GM21717 (cell line): ENCODE results near the gene AGTPBP1.
"Not testable (repeated sequence)": the region's sequence is repeated elsewhere in the genome, so short reads cannot be mapped to it uniquely, and the experiment has no call there.

Experiments
- ATAC-seq: cut with Tn5 transposase; IDR thresholded peaks from one replicate; pipeline ENCODE4 v1.9.1; 2021; ENCODE audit warnings: mild to moderate bottlenecking, moderate library complexity; ENCODE audit not compliant: unreplicated experiment

The AGTPBP1 gene

DNA sequence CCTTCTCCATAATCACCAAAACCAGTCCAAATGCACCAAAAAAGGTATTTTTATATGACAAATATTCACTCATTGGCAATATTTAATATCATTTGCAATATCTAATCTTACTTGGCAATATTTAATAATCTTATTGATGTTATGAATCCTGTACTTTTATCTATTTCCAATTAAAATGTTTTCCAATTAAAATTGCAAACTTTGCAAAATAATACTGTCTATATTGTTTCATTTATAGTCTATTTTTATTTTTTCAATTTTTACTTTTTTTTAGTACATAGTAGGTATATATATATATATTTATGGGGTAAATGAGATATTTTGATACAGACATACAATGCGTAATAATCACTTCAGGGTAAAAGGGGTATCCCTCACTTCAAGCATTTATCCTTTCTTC lies 109.9 kb downstream of the AGTPBP1 start:
- no peak for ATAC-seq

DNA sequence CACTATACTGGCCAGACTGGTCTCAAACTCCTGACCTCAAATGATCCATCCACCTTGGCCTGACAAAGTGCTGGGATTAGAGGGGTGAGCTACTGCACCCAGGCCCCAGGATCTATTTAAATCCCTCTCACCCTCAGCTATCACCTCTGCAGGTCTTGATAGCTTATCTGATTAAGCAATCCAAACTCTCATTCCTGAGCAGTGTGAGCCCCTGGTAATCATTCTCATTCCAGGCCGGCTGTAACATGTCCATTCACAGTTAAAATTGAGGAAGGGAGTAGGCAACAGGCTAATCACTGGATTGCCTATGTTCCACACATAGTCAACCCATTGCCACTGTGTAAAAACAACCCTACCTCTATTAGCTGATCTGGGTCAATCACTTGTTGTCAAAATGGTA lies 111.1 kb downstream of the AGTPBP1 start:
- no peak for ATAC-seq

DNA sequence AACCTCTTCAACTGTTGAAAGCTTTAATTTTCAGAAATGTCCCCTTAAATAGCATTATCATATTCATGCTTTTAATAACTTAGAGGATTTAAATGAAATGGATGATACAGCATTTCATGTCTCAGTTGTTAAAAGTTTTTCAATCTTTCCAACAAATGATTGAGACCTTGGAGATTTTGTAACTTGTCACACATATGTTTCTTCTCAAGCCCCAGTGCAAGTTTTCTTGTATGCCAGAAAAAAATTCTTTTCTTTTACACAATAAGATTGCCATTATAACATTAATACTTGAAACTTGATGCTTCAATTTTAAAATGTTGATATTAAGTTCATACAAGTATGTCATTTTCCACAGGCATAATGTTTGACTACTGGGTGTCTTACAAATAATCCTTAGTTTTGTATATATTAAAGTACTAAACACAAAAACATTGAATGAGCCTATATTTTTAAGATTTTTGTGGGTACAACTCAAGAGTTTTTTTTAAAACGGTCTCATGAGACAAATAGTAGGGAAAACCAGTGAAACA lies 124.5 kb downstream of the AGTPBP1 start:
- ATAC-seq, result no peak

DNA sequence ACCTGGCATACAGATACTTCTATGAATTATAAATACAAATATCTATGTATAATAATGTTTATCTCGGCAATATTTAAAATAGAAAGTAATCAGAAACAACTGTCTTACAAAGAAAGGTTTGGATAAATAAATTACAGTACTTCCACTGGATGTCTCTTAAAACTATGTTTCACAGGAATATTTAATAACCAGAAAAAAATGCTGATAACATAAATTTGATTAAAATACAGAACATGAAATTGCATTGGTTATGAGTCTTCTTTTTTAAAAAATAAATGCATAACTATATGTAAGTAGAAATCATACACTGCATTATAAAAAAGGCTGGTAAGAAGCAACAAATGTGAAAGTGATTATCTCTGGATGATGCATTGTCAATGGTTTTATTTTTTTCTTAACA lies 126.0 kb downstream of the AGTPBP1 start:
- ATAC-seq, result no peak

DNA sequence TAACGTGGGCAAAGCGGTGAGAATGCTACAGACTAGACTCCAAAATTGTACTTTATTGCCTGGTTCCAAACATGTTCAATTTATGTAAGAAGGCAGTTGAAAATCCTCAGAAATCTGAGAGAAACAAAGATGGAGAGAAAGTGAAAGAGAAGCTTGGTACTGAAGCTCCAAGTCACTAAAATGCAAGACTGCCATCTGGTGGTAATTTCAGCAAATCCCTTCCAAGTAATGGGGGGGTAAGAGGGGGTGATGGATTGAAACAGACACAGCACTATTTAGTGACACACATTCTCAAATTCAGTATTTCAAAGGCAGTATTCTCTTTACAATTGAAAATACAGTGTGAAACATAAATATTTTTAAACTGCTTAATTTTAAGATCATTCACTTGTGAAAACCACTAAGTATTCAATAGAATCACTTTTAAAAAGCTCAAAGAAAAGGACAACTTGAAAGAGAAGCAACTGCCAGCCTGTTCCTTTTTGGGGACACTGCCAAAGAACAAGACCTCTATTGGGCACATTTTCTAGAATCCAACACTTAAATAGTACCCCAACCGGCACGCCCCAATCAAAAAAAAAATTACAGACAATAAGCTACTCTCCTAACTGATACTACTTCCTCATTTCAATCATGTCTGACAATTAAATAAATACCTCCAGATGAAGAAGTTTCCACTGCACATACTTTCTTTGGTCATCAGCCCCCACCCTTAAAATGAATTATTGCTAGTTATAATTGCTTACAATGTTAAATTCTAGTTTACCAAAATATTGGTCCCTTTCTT lies 131.5 kb downstream of the AGTPBP1 start:
- peak; percentile 86 for ATAC-seq

DNA sequence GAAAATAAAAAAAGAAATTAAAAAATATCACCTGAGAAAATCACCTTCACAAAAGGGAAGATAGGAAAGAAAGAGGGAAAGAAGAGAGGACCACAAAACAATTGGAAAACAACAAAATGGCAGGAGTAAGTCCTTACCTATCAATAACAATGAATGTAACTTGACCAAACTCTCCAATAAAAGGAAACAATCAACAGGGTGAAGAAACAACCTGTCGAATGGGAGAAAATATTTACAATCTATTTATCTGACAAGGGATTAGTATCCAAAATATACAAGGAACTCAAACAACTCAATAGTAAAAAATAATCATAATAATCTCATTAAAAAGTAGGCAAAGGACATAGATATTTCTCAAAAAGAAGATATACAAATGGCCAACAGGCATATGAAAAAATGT lies 135.8 kb downstream of the AGTPBP1 start:
- no peak for ATAC-seq

DNA sequence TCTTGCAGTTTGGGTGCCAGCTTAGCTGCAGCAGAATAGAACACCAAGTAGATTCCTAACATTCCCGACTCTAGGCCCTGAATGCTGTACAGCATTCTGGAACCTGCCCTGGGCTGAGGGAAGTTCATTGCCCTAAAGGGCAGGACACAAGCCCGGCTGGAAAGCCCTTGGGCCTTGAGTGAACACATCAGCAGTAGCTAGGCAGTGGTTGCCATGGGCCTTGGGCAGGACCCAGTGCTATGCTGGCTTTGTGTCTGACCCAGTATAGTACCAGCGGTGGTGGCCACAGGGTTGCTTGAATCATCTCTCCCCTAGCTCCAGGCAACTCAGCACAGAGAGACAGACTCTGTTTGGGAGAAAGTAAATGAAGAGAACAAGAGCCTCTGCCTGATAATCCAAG lies 137.8 kb downstream of the AGTPBP1 start:
- ATAC-seq, result no peak

DNA sequence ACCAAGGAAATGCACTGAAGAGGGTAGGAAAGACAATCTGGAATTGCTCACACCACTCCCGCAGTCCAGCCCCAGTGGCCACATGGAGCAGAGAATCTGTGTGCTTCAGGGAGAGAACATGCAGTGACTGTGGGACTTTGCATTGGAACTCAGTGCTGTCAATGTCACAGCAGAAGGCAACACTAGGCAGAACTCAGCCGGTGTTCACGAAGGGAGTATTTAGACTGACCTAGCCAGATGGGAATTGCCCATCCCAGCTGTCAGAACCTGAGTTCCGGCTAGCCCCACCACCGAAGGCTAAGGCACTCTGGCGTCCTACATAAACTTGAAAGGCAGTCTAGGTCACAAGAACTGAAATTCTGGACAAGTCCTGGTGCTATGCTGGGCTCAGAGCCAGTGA lies 139.0 kb downstream of the AGTPBP1 start:
- no peak for ATAC-seq

DNA sequence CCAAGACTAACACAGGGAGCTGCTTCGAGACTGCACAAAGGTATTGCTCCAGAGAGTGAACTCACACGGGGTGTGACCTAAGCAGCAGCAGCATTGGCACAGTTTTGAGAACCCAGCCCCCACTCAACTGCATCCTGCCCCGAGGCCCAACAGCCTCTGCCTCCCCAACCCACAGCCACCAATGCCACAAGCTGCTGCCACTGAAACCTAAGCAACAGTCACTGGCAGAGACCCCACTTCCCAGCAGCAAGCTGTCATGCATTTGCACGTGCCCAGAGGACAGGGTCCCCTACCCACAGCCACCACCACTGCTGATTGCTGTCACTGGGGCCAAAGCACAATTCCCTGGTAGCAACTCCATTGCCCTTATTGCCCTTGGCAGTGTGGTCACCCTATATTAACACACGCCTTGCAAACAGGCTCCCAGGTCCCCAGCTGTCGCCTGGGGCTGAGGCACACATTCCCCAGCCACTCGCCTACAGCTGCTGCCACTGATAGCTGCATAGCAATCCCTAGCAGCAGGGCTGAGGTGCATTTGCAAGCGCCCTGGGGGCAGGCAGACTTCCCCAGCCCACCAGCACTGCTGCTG lies 141.0 kb downstream of the AGTPBP1 start:
- no peak for ATAC-seq

DNA sequence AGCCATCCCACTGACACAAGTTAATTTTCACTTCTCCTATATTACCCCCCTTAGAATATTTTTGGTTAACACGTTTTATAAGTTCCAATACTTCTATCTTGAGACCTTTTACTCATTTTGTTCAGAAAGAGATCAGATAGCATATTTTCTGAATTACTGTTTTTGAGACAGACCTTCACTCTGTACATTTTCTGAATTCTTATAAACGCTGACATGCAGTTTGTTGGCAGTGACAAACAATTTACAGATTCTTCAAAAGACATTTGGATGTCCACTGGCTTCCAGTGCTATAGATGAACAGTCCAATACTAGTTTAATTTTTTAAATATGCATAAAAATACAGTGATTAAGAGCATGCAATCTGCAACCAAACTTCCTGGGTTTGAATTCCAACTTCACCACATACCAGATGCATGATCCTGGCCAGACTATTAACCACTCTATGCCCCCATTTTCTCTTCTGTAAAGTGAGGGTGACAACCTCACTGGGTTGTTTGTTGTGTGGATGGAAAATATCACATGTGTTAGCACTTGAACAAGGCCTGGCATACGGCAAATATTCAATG lies 142.1 kb downstream of the AGTPBP1 start:
- no peak for ATAC-seq

DNA sequence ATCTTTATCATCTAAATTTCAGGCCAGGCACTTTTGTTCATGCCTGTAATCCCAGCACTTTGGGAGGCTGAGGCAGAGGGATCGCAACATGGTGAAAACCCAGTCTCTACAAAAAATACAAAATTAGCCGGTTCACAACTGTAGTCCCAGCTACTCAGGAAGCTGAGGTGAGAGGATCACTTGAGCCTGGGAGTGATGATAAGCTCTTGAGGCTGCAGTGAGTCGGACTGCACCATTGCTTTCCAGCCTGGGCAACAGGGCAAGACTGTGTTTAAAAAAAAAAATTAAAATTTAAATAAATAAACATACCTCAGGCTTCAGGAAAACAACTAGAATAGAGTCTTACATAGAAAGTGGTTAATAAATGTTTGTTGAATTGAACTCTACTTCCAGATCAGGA lies 147.4 kb downstream of the AGTPBP1 start:
- no peak for ATAC-seq

DNA sequence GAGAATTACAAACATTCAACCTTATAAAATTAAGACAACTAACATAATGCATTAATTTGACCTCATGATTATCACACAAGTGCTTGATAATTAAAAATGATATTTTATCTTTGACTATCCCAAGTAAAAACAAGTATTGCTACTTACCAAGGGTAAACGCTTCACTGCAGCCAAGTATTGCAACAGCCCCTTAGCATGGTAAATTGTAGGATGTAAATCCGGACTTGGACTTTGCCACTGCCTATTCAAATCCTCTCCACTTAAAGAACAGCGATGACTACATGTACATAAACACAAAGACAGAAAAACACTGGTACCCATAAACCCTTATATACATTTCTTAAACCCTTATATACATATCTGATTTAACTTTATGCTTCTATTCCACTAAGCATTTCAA lies 155.1 kb downstream of the AGTPBP1 start:
- no peak for ATAC-seq

DNA sequence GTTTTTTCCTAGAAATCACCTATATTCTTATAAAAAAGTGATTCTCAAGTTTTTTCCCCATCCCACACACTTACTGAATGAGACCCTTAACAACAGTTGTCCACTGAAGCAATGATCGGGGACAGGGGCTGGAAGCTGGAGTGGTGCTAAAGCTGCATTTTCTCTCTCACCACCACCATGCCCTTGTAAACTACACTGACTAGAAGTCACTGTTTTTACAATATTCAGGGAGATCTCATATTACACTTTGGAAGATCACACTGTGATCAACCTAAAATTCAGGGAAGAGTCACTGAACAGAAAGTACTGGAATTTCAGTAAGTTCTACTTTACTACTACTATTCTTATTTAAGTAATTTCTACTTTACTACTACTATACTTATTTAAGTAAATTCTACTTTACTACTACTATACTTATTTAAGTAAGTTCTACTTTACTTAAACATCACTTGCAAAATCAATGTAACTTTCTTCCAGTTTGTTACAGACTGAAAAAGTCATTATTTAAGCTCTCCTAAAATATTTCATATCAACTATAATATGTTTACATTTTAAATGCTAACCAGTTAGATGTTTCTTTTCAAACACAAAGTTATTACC lies 164.3 kb downstream of the AGTPBP1 start:
- ATAC-seq, result no peak

DNA sequence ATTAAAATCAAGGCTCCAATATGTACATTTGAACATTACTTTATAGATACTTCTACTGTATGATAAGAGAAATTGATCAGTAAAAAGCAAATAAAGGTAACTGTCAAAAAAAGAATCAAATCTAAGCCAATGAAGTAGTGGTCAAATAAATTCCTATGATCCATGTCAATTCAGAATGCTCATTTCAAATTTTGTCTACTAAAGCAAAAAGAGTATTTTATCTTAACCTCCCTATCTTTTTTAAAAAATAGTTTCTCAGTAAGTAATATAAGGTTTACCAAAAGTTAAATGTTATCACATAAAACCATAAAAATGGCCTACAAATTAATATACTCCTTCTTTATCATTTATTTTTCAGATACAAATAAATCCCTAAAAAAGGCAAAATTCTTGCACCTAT lies 165.9 kb downstream of the AGTPBP1 start:
- no peak for ATAC-seq

DNA sequence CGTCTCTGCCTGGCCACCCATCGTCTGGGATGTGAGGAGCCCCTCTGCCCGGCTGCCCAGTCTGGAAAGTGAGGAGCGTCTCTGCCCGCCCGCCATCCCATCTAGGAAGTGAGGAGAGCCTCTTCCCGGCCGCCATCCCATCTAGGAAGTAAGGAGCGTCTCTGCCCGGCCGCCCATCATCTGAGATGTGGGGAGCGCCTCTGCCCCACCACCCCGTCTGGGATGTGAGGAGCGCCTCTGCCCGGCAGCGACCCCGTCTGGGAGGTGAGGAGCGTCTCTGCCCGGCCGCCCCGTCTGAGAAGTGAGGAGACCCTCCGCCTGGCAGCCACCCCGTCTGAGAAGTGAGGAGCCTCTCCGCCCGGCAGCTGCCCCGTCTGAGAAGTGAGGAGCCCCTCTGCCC lies 168.2 kb downstream of the AGTPBP1 start:
- not testable (repeated sequence) for ATAC-seq

DNA sequence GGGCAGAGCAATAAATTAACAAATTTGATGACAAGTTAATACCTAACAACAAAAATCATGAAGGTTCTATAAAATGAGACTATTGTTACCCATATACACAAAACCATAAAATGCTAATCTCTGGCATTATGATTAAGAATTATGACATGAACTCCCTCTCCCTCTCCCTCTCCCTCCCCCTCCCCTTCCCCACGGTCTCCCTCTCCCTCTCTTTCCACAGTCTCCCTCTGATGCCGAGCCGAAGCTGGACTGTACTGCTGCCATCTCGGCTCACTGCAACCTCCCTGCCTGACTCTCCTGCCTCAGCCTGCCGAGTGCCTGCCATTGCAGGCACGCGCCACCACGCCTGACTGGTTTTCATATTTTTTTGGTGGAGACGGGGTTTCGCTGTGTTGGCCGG lies 168.8 kb downstream of the AGTPBP1 start:
- not testable (repeated sequence) for ATAC-seq

DNA sequence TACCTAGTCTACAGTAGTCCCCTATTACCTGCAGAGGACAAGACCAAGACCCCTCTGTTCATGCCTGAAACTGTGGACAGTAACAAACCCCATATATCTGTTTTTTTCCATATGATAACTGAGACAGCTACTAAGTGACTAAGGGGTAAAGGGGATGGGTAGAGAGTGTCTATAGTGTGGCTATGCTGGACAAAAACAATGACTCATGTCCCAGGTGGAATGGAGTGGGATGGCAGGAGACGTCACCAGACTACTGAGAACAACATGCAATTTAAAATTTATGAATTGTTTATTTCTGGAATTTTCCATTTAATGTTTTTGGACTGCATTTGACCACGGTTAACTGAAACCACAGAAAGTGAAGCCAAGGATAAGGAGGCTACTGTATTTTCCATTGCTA lies 171.8 kb downstream of the AGTPBP1 start:
- no peak for ATAC-seq

DNA sequence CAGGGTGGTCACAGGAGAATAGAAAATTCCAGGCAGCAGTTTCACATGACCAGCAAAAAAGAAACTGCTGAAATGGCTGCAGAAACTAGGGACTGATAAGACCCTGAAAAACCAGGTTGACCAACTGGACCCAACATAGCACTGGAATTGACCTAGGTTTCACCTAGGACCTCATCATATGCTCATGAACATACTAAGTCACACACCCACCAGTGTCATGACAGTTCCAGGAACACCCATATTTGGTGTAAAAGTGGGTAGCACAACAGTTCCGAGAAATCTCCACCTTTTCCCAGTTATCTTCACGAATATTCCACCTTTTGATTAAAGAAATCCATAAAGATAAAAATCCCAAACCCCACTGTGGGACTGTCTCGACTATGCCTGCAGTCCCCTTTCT lies 182.2 kb downstream of the AGTPBP1 start:
- ATAC-seq, result no peak

DNA sequence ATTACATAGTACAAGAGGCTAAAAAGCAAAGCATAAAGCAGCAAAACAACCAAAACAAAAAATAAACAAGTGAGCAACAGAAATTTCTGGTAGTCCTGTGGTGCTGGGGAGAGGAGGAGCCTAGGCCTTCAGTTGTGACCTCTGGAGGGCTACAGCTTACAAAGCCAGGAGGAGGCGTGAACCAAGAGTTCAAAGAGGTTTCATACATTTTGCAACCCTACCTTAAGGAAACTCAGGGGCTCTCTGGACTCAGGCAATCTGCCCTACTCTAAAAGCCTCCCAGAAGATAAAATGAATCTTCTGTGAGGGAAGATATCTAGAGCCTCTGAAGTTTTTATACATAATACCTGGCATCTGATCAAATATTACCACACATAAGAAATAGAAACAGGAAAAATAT lies 187.4 kb downstream of the AGTPBP1 start:
- no peak for ATAC-seq

DNA sequence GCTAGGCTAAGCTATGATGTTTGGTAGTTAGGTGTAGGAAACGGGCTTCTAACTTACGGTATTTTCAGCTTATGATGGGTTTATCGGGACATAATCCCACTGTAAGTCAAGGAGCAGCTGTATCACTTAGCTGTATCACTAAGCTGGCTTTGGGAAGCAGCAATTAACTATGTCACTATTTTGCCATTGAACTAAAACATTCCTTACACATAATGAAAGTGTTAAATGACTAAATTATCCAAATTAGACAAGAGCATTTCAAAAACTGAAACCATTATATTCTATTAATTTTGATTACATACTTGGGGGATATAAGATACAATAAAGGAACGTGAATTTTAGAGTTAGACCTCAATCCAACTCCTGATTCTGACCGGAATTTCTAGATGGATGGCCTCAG lies 188.3 kb downstream of the AGTPBP1 start:
- ATAC-seq, result no peak

DNA sequence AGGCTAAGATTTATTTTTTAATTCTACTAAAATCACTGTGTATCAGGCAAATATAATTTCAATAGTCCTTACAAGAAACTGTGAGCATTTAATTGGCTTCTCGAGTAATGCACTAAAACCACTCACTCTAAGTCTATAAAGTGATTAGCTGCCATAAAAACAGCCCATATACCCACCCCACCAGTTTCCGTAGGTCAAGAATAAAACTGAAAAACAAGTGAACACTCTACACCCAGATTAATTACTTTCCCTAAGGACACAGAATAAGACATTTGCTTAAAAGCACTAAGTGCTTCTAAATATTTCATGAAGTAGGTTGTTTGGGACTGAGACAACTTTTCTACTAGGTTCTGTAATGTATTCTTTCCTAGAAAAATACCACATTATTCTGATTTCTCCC lies 194.2 kb downstream of the AGTPBP1 start:
- ATAC-seq, result no peak

DNA sequence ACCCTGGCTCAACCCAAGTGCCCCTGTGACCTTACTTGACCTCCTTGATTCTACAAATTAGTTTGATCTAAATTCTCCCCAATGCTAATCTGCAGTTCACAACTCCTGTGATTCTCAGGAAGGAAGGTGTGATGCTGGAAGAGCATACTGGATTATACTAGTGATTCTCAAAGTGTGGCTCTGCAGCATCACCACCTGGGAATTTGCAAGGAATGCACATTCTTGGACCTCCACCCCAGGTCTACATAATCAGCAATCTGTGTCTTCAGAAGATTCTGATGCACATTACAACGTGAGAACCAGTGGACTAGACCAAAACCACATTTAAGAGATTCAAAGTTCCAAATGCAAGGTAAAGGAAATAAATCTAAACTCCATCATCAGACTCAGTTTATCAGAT lies 198.6 kb downstream of the AGTPBP1 start:
- ATAC-seq, result no peak
